Motor neuron (in vitro differentiated cells): Measurements from ENCODE around the gene MATN3. TPM values are rescaled to one million over a fixed set of nuclear protein-coding genes. Genes with fewer than 3 reads are reported as not detected.
A peak's percentile ranks its signal among the peaks of the same experiment; 100 is the strongest.

Experiments
- ATAC-seq, 8 experiments: fragments of 200-7000 bp; cut with Tn5 transposase; replicated peaks in 6 of 8; 2 replicates each; pipeline ENCODE4 v1.8.0; 2021; ENCODE audit warnings: mild to moderate bottlenecking in 8 of 8, moderate library complexity in 8 of 8
- H3K27ac ChIP-seq, 2 donors: fragments of 250-450 bp; sonication (Bioruptor Pico); 2 replicates each; pipeline ENCODE4 v1.9.0; 2021; ENCODE audit warnings: antibody characterized with exemption in 2 of 2, mild to moderate bottlenecking in 2 of 2, moderate library complexity in 1 of 2
- H3K4me1 ChIP-seq, 2 donors: fragments of 250-450 bp; sonication (Bioruptor Pico); replicated peaks in 1 of 2; 2 replicates each; pipeline ENCODE4 v1.6.1; 2021; ENCODE audit warnings: antibody characterized with exemption in 2 of 2, mild to moderate bottlenecking in 2 of 2, moderate library complexity in 1 of 2
- H3K4me3 ChIP-seq, 5 donors: fragments of 250-450 bp; sonication (Bioruptor Pico); 2 replicates each; pipeline ENCODE4 v1.9.0; 2021; ENCODE audit warnings: antibody characterized with exemption in 5 of 5, mild to moderate bottlenecking in 5 of 5, moderate library complexity in 4 of 5
- WGBS, 10 experiments: fragments of 450-650 bp; shearing (Covaris generic); methylation state at CpG; one replicate each; pipeline ENCODE4 v1.0.0; 2022; 5-methylcytosine and 5-hydroxymethylcytosine counted together
- in situ Hi-C, 9 experiments: fragments of 400-800 bp; cut with MboI; loops; one replicate each; pipeline ENCODE4 v1.15.0; 2021; ENCODE audit warnings: low sequenced_read_pairs in 9 of 9, low pct_unique_long_range_greater_than_20kb in 2 of 9; ENCODE audit not compliant: unreplicated experiment in 9 of 9
- total RNA-seq, 8 experiments: library from RNA; unstranded; fragments of 300-600 nt; gene quantifications; 2 replicates each; pipeline versions ENCODE4 v1.2.3 to v1.2.4, GENCODE V29; 2022

Gene MATN3
- total RNA-seq, 8 experiments from 2014 or later, result 0.14 to 3.4 (median 0.66) TPM

DNA sequence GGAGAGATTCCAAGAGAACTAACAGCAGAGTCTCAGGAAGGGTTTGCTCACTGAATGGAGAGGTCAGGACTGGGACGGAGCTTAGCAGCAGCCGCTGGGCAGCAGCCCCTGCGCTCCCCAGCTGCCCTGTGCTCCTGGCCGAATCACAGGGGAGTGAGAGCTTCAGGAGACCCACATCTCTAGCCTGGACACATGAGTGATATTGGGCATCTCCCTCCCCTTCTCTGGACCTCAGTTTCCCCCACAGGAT is 511 bp downstream of the MATN3 start:
- Histone ChIP-seq H3K27ac (no peak overlapping the region), H3K4me1 (peaks cover 0 to 6% of the 10 kb centered on the region in 2 donors), H3K4me3 (peak overlapping the region in 3 of 5 donors; percentile 33 to 40 (median 35))
- 50 to 70% (median 60%) methylated on average over 1 to 2 of the region's 4 CpGs; no CpG with 5 or more reads in 7 of the 10 experiments for WGBS, 10 experiments
- peak in 5 of 8 experiments; percentile 5 to 26 (median 19) for ATAC-seq
- in situ Hi-C loops, result loop anchor here in 2 of 9 experiments (10.0 to 25.0 kb wide), 2 partner anchors 83 to 100 kb away; no protein-coding TSS in a partner anchor

DNA sequence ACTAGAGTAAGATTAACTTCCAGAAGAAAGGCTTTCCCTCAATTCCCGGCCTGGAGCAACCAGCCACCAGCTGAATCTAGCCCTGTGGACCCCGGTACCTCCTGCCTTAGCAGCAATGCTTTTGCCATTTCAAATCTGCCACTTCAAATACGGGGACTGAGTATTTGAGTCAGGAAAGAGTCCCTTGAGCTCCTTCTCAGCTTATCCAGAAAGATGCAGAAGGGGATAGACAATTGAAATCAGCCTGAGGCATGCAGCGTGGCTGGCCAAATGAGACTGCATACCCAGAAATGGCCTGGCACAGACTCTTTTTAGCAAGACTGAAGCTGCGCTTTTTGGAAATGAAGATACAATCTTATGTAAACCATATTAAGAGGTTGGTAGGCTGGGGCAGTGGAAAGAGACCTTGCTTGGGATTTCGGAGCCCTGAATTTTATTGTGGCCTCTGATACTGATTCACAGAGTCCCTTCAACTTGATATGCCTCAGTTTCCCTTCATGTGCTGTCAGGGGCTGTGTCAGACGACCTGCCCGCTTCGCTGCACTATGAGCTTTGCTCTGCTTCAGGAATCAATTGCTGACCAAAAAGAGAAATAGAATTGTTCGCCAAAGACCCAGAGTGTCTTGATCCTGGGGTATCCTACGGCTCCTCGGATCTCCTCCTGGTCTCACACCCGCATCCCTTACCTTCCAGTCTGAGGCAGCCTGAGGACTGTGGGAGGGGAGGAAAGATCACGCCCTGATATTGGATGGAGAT is 1.0 kb downstream of the MATN3 start:
- no peak for ATAC-seq
- Histone ChIP-seq H3K4me1 (peaks cover 0 to 6% of the 10 kb centered on the region in 2 donors), H3K27ac (no peak overlapping the region), H3K4me3 (no peak overlapping the region)
- WGBS, 10 experiments, result 40 to 93% (median 87%) methylated on average over 1 to 9 of the region's 14 CpGs; no CpG with 5 or more reads in 2 of the 10 experiments
- in situ Hi-C loops, result loop anchor here in 2 of 9 experiments (10.0 to 25.0 kb wide), 2 partner anchors 83 to 101 kb away; no protein-coding TSS in a partner anchor

DNA sequence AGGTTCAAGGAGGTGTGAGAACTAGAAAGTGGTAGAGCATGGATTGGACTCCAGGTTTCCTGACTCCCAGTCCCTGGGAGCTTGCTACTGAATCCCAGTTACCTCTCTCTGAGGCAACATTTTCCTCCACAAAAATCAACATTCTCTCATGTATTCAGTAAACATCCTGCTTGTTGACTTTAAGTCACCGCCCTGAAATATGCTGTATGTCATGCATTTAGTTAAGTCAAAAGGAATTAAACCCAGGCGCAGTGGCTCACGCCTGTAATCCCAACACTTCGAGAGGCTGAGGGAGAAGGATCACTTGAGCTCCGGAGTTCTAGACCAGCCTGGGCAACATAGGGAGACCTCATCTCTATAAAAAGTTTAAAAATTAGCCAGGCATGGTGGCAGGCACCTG is 3.8 kb downstream of the MATN3 start:
- H3K4me1 ChIP-seq, result peaks cover 0 to 6% of the 10 kb centered on the region in 2 donors
- H3K4me3 ChIP-seq, result no peak overlapping the region
- peak in 3 of 8 experiments; percentile 79 to 87 (median 83) for ATAC-seq
- no peak overlapping the region for H3K27ac ChIP-seq
- in situ Hi-C loops, result loop anchor here in 1 of 9 experiments (25.0 kb wide), 1 partner anchor 104 kb away; no protein-coding TSS in a partner anchor
- WGBS, 10 experiments, result 0 to 88% (median 50%) methylated on average over 1 to 5 of the region's 5 CpGs; no CpG with 5 or more reads in 4 of the 10 experiments

DNA sequence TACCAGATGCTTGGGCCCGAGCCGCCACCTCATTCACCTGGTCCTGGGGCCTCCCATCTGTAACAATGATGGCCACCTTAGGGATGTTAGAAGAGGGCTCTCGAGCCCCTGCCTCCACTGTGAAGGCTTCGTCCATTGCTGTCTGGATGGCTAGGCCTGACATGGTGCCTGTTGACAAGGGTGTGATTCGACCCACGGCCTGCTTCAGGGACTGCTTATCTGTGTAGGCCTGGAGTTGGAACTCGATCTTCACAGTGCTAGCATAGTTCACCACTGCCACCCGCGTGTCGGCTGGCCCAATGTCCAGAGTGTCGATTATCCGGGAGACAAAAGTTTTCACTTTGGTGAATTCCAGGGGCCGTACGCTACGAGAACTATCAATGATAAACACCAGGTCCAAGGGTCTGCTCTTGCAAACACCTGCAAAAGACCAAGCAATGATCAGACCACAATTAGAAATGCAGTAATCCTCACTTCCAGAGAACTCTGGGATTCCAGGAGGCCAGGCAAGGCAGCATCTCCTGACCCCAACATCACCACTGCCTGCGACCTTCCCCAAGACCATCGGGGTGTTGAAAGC is 6.5 kb downstream of the MATN3 start:
- Histone ChIP-seq H3K4me3 (no peak overlapping the region), H3K27ac (no peak overlapping the region), H3K4me1 (no peaks in the 10 kb centered on the region)
- in situ Hi-C loops, result loop anchor here in 1 of 9 experiments (25.0 kb wide), 1 partner anchor 106 kb away; no protein-coding TSS in a partner anchor
- WGBS, 10 experiments, result 51 to 100% (median 92%) methylated on average over 2 to 7 of the region's 17 CpGs; no CpG with 5 or more reads in 1 of the 10 experiments
- no peak for ATAC-seq

DNA sequence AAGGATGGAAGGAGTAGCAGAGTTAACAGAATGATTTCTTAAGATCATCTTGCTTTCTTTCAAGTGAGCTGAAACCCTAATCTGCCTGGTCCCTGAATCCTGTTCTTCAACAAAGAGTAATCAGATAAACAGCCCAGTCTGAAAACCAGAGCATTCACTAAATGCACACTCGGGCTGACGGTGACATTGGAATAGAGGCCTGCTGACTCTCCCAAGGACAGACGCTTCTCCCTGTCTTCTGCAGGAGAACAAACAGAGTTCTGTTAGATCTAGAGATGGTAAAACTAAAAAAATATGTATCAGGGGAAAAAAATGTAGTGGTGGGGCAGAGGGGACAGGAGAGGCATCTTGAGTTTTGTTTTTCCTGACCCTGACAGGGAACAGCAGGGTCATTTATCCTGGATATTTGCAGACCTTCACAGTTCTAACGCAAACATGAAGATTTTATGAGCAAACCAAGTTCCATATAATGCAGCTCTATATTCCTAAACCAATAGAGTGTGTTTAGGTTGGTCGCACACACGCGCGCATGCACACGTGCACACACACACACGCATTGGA is 7.3 kb downstream of the MATN3 start:
- H3K4me1 ChIP-seq, result no peaks in the 10 kb centered on the region
- ATAC-seq, result no peak
- in situ Hi-C loops, result loop anchor here in 1 of 9 experiments (25.0 kb wide), 1 partner anchor 107 kb away; no protein-coding TSS in a partner anchor
- 90 to 100% (median 95%) methylated on average over 5 to 10 of the region's 10 CpGs; no CpG with 5 or more reads in 1 of the 10 experiments for WGBS, 10 experiments
- no peak overlapping the region for H3K27ac ChIP-seq
- no peak overlapping the region for H3K4me3 ChIP-seq

DNA sequence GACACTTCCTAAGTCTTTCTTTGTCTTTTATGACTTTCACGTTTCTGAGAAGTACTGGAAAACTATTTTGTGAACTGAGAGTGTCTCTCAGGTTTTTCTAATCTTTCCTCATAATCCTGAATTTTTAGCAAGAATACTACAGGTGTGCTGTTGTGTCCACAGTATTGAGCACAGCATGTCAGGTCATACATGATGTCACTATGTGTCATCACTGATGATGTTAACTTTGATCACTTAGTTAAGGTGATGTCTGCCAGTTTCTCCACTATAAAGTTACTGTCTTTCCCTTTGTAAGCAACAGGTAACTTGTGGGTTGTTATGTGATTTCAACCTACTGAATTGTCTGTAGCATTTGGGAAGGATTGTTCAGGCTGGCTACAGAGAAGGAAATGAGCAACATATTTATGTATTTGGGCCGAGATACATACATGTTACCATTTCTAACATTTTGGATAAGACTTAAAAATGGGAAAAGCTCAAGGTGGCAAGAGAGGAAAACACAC is 11.1 kb downstream of the MATN3 start:
- Histone ChIP-seq H3K27ac (no peak overlapping the region), H3K4me3 (no peak overlapping the region), H3K4me1 (no peaks in the 10 kb centered on the region)
- in situ Hi-C loops, result loop anchor here in 1 of 9 experiments (25.0 kb wide), 1 partner anchor 111 kb away; no protein-coding TSS in a partner anchor
- ATAC-seq, result no peak
- WGBS, 10 experiments, result 33 to 86% (median 70%) methylated on average over 1 to 2 of the region's 2 CpGs; no CpG with 5 or more reads in 2 of the 10 experiments

DNA sequence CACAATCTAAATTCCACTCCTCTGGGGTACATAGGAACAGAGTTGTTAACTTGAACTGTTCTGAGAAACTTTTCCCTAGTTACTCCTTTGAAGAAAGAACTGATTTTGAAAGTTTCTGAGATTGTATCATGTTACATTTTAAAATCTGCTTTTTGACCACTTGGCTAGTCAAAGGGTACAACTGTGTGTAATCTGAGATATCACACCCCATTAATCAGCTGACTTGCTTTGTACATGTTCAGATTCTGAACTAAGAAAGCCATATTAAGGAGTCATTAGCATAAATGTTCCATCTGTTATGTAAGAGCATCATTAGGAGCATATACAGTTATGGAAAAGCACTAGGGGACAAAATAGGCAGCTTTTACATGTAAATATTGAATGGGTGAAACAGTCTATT is 18.7 kb downstream of the MATN3 start:
- Histone ChIP-seq H3K4me1 (peaks cover 6 to 7% of the 10 kb centered on the region in 2 donors), H3K27ac (no peak overlapping the region), H3K4me3 (no peak overlapping the region)
- in situ Hi-C loops, result no loop called here
- ATAC-seq, result peak in 1 of 8 experiments; percentile 7

DNA sequence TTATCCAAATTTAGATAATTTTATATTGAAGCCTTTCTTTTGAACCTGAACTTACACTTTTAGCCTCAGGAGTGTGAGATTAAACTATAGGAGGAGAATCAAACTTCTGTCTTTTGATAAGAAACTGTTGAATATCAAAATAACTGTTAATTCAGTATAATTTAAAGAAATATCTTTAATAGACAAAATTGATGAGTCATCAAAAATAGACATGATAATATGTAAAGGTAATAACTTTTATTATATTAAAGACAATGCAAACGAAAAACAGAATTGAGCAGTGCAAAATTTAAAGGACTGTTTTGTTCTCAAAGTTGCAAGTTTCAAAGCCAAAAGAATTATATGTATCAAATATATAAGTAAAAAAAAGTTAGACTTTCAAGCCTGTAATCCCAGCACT is 20.6 kb downstream of the MATN3 start:
- 10 to 94% (median 56%) methylated on average over 1 of the region's 1 CpG; no CpG with 5 or more reads in 1 of the 10 experiments for WGBS, 10 experiments
- Histone ChIP-seq H3K4me3 (no peak overlapping the region), H3K4me1 (peaks cover 9 to 11% of the 10 kb centered on the region in 2 donors), H3K27ac (no peak overlapping the region)
- ATAC-seq, result no peak
- in situ Hi-C loops, result no loop called here

DNA sequence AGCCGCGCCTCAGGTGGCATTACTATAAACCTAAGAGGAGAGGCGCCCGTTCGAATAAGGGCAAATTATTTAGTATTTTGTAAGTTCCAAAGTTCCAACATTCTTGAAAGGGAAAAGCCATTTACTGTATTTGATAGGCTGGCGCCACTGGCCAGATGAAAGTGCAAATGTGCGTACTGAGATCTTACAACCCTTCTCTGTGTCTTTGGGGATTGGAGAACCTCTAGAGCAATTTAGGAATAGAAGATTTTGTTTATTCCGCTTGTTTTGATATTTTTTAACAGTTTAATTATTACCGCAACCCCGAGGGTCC is 22.1 kb downstream of the MATN3 start:
- no peak for ATAC-seq
- peaks cover 9 to 11% of the 10 kb centered on the region in 2 donors for H3K4me1 ChIP-seq
- H3K4me3 ChIP-seq, result peak overlapping the region; percentile 57 to 92 (median 82)
- 0 to 50% (median 32%) methylated on average over 1 to 9 of the region's 10 CpGs for WGBS, 10 experiments
- H3K27ac ChIP-seq, result peak overlapping the region; percentile 47 to 58
- in situ Hi-C loops, result no loop called here

DNA sequence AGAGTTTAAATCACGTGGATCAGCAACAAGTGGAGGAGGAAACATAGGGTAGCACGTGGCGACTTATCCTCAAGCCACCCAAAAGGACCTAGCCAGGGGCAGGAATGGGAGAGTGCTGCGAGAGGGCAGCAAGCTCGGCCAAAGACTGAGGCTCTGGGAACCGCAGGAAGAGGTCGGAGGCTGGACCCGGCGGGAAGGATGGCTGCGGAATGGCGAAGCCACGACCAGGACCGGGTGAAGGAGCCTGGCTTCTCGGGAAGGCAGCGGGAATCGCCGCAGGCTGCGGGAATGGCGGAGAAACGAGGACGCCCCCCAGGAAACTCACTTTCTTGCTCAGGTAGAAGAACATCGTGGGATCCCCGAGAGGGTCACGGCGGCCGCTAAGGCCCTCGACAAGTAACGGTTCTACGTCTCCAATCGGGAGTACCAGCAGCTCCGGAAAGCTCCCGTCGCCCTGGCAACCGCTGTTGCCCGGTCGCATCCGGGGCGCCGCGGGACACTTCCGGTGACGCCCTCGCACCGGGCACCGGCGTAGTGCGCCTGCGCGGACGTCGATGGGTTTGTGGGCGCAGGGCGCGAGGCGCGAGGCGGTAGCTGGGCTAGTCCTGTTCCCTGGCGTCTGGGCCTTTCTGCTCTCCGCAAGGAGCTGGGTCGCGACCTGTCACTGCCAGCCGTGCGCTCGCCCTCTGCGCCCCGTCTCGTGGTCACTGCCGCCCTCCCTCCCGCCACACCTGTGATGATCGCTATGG is 22.6 kb downstream of the MATN3 start, which contains the start of gene WDR35:
Gene WDR35 (minus strand): TSS at position 439 of the 749 bp plus-strand sequence. CDS start 90 bp downstream, at position 349.
- H3K4me1 ChIP-seq, result peaks cover 9 to 11% of the 10 kb centered on the region in 2 donors
- peak within 1 kb of the TSS; percentile 47 to 58 for H3K27ac ChIP-seq
- 0% methylated on average over 1 to 25 of the region's 70 CpGs for WGBS, 10 experiments
- in situ Hi-C loops, result no loop called here
- peak; percentile 93 to 99 (median 98) for ATAC-seq
- H3K4me3 ChIP-seq, result peak within 1 kb of the TSS; percentile 57 to 92 (median 82)

DNA sequence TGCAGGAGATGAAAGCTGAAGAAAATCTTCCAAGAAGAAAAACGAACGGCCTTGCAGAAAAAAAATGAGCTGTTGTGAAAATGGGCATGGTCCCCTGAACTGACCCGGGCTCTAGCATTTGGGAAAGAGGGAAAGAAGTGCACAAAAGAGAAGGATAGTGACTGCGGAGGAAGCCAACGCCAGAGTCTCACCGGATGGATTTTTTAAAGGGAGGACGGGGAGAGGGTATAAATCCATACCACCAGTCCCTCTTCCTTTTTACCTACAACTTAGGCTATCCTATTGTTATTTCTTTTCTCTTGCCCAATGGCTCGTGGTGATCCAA is 23.2 kb downstream of the MATN3 start:
- Histone ChIP-seq H3K27ac (no peak overlapping the region), H3K4me1 (peaks cover 9 to 11% of the 10 kb centered on the region in 2 donors), H3K4me3 (peak overlapping the region; percentile 57 to 92 (median 82))
- ATAC-seq, result no peak
- in situ Hi-C loops, result no loop called here
- 0 to 4% (median 0%) methylated on average over 1 to 8 of the region's 8 CpGs; no CpG with 5 or more reads in 1 of the 10 experiments for WGBS, 10 experiments

DNA sequence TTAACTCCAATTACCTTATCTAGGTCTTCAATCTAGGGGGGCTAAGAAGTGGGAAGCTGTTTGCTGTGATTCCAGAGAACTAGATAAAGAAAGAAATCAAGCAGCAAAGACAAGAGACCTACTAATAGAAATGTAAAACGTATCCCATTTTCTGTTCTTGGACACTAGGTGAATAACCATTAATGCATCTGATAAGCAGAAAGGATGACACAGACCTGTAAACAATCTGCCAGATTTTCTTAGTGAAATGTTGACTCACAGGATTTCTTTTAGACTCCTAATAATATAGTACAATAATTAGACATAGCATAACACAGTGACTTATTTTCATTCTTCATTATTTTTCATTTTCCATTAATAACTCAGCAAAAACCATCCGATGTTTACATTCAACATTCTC is 23.9 kb downstream of the MATN3 start:
- peaks cover 9 to 11% of the 10 kb centered on the region in 2 donors for H3K4me1 ChIP-seq
- H3K4me3 ChIP-seq, result peak overlapping the region; percentile 57 to 92 (median 82)
- in situ Hi-C loops, result no loop called here
- 13 to 59% (median 37%) methylated on average over 1 to 2 of the region's 2 CpGs for WGBS, 10 experiments
- no peak overlapping the region for H3K27ac ChIP-seq
- ATAC-seq, result no peak
